Right lobe of liver (tissue), 4 donors: ENCODE data around the gene TMEM132D.

Source experiments
- POLR2A ChIP-seq: fragments of 450-650 bp; IDR thresholded peaks from one replicate; pipeline ENCODE4 v1.6.1; 2017; ENCODE audit warnings: antibody characterized with exemption, mild to moderate bottlenecking
- TF ChIP-seq, protein P1 (sequence below), 4 donors: fragments of 200-600 bp in 3 of 4; fragments of 450-650 bp in 1 of 4; IDR thresholded peaks; one replicate each; pipeline versions ENCODE4 v1.5.1 to v1.8.0; 2016 to 2022; ENCODE audit warnings: antibody characterized with exemption in 4 of 4, mild to moderate bottlenecking in 2 of 4
- donor health status: DM: no; HTN: no; CAD: no.
- donor health status: DM: no; HTN: no; CAD: no.
- donor health status: DM: no; HTN: yes; CAD: no.

DNA sequence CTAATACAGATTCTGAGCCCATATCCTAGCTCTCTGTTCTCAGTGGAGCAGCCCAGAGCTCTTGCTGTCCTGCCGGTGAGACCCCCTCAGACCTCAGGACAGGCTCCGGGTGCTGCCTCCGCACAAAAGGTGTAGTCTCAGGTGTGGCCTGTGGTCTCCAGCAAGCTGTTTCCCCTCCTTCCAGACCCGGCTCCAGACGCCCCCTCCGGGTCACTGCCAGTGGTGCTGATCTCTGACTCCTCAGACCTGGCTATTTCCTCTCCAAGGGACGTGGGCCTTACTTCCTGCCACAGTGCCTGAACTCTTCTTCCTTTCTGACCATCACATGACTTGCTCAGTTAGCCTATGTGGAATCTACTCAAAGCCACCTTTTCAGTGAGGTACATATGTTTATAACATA, 713.0 kb downstream of the TMEM132D start:
- TF ChIP-seq, protein P1, sequence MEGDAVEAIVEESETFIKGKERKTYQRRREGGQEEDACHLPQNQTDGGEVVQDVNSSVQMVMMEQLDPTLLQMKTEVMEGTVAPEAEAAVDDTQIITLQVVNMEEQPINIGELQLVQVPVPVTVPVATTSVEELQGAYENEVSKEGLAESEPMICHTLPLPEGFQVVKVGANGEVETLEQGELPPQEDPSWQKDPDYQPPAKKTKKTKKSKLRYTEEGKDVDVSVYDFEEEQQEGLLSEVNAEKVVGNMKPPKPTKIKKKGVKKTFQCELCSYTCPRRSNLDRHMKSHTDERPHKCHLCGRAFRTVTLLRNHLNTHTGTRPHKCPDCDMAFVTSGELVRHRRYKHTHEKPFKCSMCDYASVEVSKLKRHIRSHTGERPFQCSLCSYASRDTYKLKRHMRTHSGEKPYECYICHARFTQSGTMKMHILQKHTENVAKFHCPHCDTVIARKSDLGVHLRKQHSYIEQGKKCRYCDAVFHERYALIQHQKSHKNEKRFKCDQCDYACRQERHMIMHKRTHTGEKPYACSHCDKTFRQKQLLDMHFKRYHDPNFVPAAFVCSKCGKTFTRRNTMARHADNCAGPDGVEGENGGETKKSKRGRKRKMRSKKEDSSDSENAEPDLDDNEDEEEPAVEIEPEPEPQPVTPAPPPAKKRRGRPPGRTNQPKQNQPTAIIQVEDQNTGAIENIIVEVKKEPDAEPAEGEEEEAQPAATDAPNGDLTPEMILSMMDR (IDR thresholded peaks at IDR 0.05), result no peak
- TF ChIP-seq POLR2A, result no peak
